Measurements from ENCODE around the gene SCFD2.

SCFD2 gene

DNA sequence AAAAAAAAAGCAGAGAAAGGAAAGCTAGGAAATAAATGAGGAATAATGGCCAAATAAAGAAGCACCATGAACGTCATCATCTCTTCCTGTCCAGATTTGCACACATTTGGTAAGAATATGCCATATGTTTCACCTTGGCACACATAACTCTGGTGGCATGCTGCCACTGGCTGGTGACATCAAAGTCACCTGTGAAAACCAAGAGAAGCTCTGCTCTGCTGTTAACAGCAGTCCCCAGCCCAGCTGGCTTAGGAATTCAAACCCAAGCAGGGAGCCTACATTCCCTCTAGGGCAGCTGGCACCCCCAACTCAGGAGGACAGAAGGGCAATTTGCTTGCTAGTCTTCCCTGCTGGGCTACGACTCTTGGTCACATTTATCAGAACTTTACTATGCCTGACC, 426.1 kb downstream of the SCFD2 start:
- TF ChIP-seq POLR2AphosphoS5 (IDR thresholded peaks at IDR 0.05; ENCODE audit: low read depth, low read length) = no peak
- TF ChIP-seq, protein P1, sequence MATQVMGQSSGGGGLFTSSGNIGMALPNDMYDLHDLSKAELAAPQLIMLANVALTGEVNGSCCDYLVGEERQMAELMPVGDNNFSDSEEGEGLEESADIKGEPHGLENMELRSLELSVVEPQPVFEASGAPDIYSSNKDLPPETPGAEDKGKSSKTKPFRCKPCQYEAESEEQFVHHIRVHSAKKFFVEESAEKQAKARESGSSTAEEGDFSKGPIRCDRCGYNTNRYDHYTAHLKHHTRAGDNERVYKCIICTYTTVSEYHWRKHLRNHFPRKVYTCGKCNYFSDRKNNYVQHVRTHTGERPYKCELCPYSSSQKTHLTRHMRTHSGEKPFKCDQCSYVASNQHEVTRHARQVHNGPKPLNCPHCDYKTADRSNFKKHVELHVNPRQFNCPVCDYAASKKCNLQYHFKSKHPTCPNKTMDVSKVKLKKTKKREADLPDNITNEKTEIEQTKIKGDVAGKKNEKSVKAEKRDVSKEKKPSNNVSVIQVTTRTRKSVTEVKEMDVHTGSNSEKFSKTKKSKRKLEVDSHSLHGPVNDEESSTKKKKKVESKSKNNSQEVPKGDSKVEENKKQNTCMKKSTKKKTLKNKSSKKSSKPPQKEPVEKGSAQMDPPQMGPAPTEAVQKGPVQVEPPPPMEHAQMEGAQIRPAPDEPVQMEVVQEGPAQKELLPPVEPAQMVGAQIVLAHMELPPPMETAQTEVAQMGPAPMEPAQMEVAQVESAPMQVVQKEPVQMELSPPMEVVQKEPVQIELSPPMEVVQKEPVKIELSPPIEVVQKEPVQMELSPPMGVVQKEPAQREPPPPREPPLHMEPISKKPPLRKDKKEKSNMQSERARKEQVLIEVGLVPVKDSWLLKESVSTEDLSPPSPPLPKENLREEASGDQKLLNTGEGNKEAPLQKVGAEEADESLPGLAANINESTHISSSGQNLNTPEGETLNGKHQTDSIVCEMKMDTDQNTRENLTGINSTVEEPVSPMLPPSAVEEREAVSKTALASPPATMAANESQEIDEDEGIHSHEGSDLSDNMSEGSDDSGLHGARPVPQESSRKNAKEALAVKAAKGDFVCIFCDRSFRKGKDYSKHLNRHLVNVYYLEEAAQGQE (IDR thresholded peaks at IDR 0.05; ENCODE audit: insufficient read depth in 1 of 2, low read depth in 2 of 2, low read length in 2 of 2) = no peak
- no peak for TF ChIP-seq FOXP2 (optimal IDR thresholded peaks at IDR 0.05; ENCODE audit: borderline replicate concordance, extremely low read depth, extremely low read length, insufficient read depth)
- TF ChIP-seq SIN3A (IDR thresholded peaks at IDR 0.05; ENCODE audit: borderline replicate concordance, insufficient read depth, low read length) = no peak

DNA sequence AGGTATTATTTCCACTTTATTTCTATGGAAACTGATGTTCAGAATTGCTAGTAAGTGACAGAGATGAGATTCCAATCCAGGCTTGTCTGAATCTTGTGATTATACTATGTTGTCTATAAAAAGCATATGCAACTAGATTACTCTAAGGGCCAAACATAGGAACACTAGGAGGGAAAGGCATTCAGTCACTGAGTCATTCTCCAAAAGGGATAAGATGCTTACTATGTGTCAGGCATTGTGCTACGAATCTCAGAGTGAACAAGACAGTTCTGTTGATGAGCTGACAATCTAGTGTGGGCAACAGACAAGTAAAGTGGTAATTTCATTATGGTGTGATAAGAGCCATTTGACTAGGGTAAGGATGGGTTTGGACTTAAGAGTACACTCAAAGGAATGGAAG, 426.5 kb downstream of the SCFD2 start:
- TF ChIP-seq POLR2AphosphoS5 (IDR thresholded peaks at IDR 0.05; ENCODE audit: low read depth, low read length) (no peak), SIN3A (IDR thresholded peaks at IDR 0.05; ENCODE audit: borderline replicate concordance, insufficient read depth, low read length) (no peak), FOXP2 (optimal IDR thresholded peaks at IDR 0.05; ENCODE audit: borderline replicate concordance, extremely low read depth, extremely low read length, insufficient read depth) (no peak), TAF1 (IDR thresholded peaks at IDR 0.05; ENCODE audit: borderline replicate concordance, insufficient read depth, low read length) (no peak)
- TF ChIP-seq, protein P1 (IDR thresholded peaks at IDR 0.05; ENCODE audit: insufficient read depth in 1 of 2, low read depth in 2 of 2, low read length in 2 of 2) = no peak

DNA sequence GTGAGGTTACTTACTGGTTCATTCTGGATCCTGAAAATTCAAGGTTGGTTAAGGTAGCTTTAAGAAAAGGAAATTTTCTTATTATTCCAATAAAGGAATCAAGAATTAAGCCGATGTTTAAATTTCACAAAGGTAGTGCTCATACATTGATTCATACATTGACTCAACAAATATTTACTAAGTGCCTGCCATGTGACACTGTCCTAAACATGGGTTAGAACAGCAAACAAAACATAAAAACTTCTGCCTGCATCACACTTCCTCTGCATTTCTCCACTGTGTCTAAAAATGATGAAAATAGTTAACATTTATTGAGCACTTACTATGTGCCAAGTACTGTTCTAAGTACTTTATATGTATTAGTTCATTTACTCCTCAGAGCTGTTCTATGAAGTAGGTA, 428.0 kb downstream of the SCFD2 start:
- TF ChIP-seq FOXP2 (optimal IDR thresholded peaks at IDR 0.05; ENCODE audit: borderline replicate concordance, extremely low read depth, extremely low read length, insufficient read depth) = no peak

DNA sequence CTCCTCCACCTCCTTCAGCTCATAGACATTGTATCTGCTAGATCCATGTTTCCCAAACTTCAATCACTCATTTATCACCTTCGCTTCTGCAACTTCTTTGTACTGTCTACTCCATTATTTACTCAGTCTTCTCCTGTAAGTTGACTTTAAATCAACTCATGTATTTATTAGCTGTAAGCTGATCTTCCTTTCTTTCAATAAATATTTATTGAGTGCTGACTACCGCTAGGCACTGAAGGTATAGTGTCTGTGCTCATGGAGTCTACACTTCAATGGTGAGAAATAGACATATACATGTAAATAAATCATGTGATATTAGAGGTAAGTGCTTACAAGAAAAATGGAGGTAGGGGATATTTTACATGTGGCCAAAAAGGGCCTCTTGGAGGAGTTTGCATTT, 429.1 kb downstream of the SCFD2 start:
- TF ChIP-seq TAF1 (IDR thresholded peaks at IDR 0.05; ENCODE audit: borderline replicate concordance, insufficient read depth, low read length) (no peak), POLR2AphosphoS5 (IDR thresholded peaks at IDR 0.05; ENCODE audit: low read depth, low read length) (no peak), FOXP2 (optimal IDR thresholded peaks at IDR 0.05; ENCODE audit: borderline replicate concordance, extremely low read depth, extremely low read length, insufficient read depth) (no peak)

DNA sequence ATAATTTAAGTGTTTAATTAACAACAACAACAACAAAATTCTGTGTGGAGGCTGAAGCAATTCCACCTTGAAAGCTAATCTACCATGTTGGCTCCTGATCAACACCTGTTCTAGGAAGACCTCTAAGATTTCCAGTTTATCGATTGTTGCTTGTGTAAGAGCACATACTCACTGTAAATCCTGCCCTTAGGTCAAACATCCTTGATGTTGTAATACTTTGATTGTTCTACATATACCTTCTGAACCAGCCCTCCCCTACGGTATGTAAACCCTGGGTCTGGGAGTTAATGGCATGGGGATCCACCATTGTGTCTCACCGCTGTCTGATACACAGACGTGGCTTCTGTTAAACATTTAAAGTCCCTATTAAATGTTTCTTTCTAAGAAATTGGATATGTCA, 430.5 kb downstream of the SCFD2 start:
- no peak for TF ChIP-seq POLR2AphosphoS5 (IDR thresholded peaks at IDR 0.05; ENCODE audit: low read depth, low read length)
- TF ChIP-seq FOXP2 (optimal IDR thresholded peaks at IDR 0.05; ENCODE audit: borderline replicate concordance, extremely low read depth, extremely low read length, insufficient read depth) = no peak
- TF ChIP-seq, protein P1 (IDR thresholded peaks at IDR 0.05; ENCODE audit: insufficient read depth in 1 of 2, low read depth in 2 of 2, low read length in 2 of 2) = no peak
- TF ChIP-seq TAF1 (IDR thresholded peaks at IDR 0.05; ENCODE audit: borderline replicate concordance, insufficient read depth, low read length) = no peak
- TF ChIP-seq SIN3A (IDR thresholded peaks at IDR 0.05; ENCODE audit: borderline replicate concordance, insufficient read depth, low read length) = no peak

DNA sequence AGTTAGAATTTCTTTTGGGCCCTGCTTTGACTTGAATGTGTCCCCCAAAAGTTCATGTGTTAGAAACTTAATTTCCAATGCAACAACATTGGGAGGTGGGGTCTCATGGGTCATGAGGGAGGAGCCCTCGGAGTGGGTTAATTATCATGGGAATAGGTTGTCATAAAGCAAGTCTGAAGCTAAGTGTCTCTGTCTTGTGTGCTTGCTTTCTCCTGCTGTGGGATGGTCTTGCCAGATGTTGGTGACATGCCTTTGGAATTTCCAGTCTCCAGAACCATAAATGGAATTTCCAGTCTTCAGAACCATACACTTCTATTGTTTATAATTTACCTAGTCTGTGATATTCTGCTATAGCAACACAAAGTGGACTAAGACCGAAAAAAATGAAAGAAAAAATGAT, 432.1 kb downstream of the SCFD2 start:
- no peak for TF ChIP-seq FOXP2 (optimal IDR thresholded peaks at IDR 0.05; ENCODE audit: borderline replicate concordance, extremely low read depth, extremely low read length, insufficient read depth)

Measured in PFSK-1 (cell line).